H9 (cell line): ENCODE results near the gene IL1RAPL1. TPM values are rescaled to one million over a fixed set of nuclear protein-coding genes. Genes with fewer than 3 reads are reported as not detected.

Source experiments
- DNase-seq: peaks from one replicate; pipeline ENCODE4 v3.0.0-alpha.2; 2017
- H2AFZ ChIP-seq: one replicate; pipeline ENCODE4 v1.6.1; 2013; ENCODE audit warnings: mild to moderate bottlenecking, low read length, control low read depth, moderate library complexity
- H2AK5ac ChIP-seq: 2 replicates; pipeline ENCODE4 v1.6.1; 2013; ENCODE audit warnings: low read length, control low read depth, mixed read lengths; ENCODE audit not compliant: insufficient read length
- H2BK120ac ChIP-seq: one replicate; pipeline ENCODE4 v1.6.1; 2013; ENCODE audit warnings: low read depth, mild to moderate bottlenecking, low read length, control low read depth, inconsistent platforms; ENCODE audit not compliant: poor library complexity, severe bottlenecking
- H2BK12ac ChIP-seq: 2 replicates; pipeline ENCODE4 v1.6.1; 2013; ENCODE audit warnings: low read length, control low read depth, mixed read lengths, low read depth; ENCODE audit not compliant: insufficient read length
- H2BK15ac ChIP-seq: 2 replicates; pipeline ENCODE4 v1.6.1; 2013; ENCODE audit warnings: low read depth, low read length, control low read depth
- H2BK20ac ChIP-seq: one replicate; pipeline ENCODE4 v1.6.1; 2013; ENCODE audit warnings: low read depth, mild to moderate bottlenecking, low read length, control low read depth, inconsistent platforms; ENCODE audit not compliant: poor library complexity, severe bottlenecking
- H2BK5ac ChIP-seq: 2 replicates; pipeline ENCODE4 v1.6.1; 2013; ENCODE audit warnings: low read length, control low read depth, mixed read lengths; ENCODE audit not compliant: insufficient read length
- H3K14ac ChIP-seq: 2 replicates; pipeline ENCODE4 v1.6.1; 2013; ENCODE audit warnings: low read length, control low read depth; ENCODE audit not compliant: insufficient read depth
- H3K18ac ChIP-seq: 2 replicates; pipeline ENCODE4 v1.6.1; 2013; ENCODE audit warnings: low read depth, mild to moderate bottlenecking, mixed read lengths, low read length, control low read depth; ENCODE audit not compliant: insufficient read length
- H3K23ac ChIP-seq: 2 replicates; pipeline ENCODE4 v1.6.1; 2013; ENCODE audit warnings: low read length, control low read depth, mixed read lengths, low read depth; ENCODE audit not compliant: insufficient read length
- H3K23me2 ChIP-seq: 2 replicates; pipeline ENCODE4 v1.6.1; 2013; ENCODE audit warnings: low read depth, mild to moderate bottlenecking, mixed read lengths, low read length, control low read depth; ENCODE audit not compliant: insufficient read length, poor library complexity, severe bottlenecking
- H3K27ac ChIP-seq: 2 replicates; pipeline ENCODE4 v1.5.1; 2013; ENCODE audit warnings: low read length, control low read depth, mixed read lengths, low read depth; ENCODE audit not compliant: insufficient read length
- H3K27me3 ChIP-seq: 2 replicates; pipeline ENCODE4 v1.6.1; 2013; ENCODE audit warnings: low read length, control low read depth, inconsistent platforms; ENCODE audit not compliant: insufficient read depth
- H3K4ac ChIP-seq: 2 replicates; pipeline ENCODE4 v1.6.1; 2013; ENCODE audit warnings: low read depth, mild to moderate bottlenecking, control low read depth, inconsistent platforms, low read length, moderate library complexity
- H3K4me1 ChIP-seq: 2 replicates; pipeline ENCODE4 v1.6.1; 2013; ENCODE audit warnings: low read length, control low read depth, inconsistent platforms; ENCODE audit not compliant: insufficient read depth
- H3K4me2 ChIP-seq: 2 replicates; pipeline ENCODE4 v1.6.1; 2013; ENCODE audit warnings: low read length, control low read depth, mixed read lengths; ENCODE audit not compliant: insufficient read length, insufficient read depth
- H3K56ac ChIP-seq: 2 replicates; pipeline ENCODE4 v1.6.1; 2013; ENCODE audit warnings: low read depth, mild to moderate bottlenecking, mixed read lengths, low read length, control low read depth; ENCODE audit not compliant: insufficient read length
- H3K79me1 ChIP-seq: 2 replicates; pipeline ENCODE4 v1.6.1; 2013; ENCODE audit warnings: low read depth, mild to moderate bottlenecking, moderate library complexity, low read length, control low read depth, inconsistent platforms; ENCODE audit not compliant: insufficient read depth, poor library complexity, severe bottlenecking
- H3K79me2 ChIP-seq: 2 replicates; pipeline ENCODE4 v1.6.1; 2013; ENCODE audit warnings: low read length, control low read depth, inconsistent platforms; ENCODE audit not compliant: insufficient read depth
- H3K9ac ChIP-seq: 2 replicates; pipeline ENCODE4 v1.6.1; 2013; ENCODE audit warnings: low read length, control low read depth, mixed read lengths; ENCODE audit not compliant: insufficient read length; ENCODE audit errors: extremely low read depth
- H3K9me3 ChIP-seq: one replicate; pipeline ENCODE4 v1.6.1; 2013; ENCODE audit warnings: low read depth, low read length, inconsistent platforms; ENCODE audit not compliant: control insufficient read depth
- H3T11ph ChIP-seq: one replicate; pipeline ENCODE4 v1.6.1; 2013; ENCODE audit warnings: mild to moderate bottlenecking, low read length, control low read depth, inconsistent platforms
- H4K20me1 ChIP-seq: one replicate; pipeline ENCODE4 v1.6.1; 2013; ENCODE audit not compliant: control insufficient read depth, insufficient read length, insufficient read depth
- H4K5ac ChIP-seq: 2 replicates; pipeline ENCODE4 v1.6.1; 2013; ENCODE audit warnings: low read depth, mild to moderate bottlenecking, mixed read lengths, low read length, control low read depth; ENCODE audit not compliant: insufficient read length
- H4K8ac ChIP-seq: replicated peaks from 2 replicates; pipeline ENCODE4 v1.6.1; 2013; ENCODE audit warnings: low read length, control low read depth, mixed read lengths, low read depth; ENCODE audit not compliant: insufficient read length
- H4K91ac ChIP-seq: 2 replicates; pipeline ENCODE4 v1.6.1; 2013; ENCODE audit warnings: low read depth, mild to moderate bottlenecking, moderate library complexity, mixed read lengths, low read length, control low read depth; ENCODE audit not compliant: insufficient read length
- H3K27ac Mint-ChIP-seq, 3 experiments: 2 replicates in 2 of 3; 3 replicates in 1 of 3; pipeline ENCODE4 v1.8.0; 2020 to 2021; ENCODE audit warnings: mixed read lengths in 3 of 3, mild to moderate bottlenecking in 1 of 3, moderate library complexity in 1 of 3
- H3K27me3 Mint-ChIP-seq: 2 replicates; pipeline ENCODE4 v1.8.0; 2021; ENCODE audit warnings: low read depth, mild to moderate bottlenecking, moderate library complexity, mixed read lengths
- H3K36me3 Mint-ChIP-seq, 3 experiments: 2 replicates in 2 of 3; 3 replicates in 1 of 3; pipeline ENCODE4 v1.8.0; 2020 to 2021; ENCODE audit warnings: low read depth in 3 of 3, mixed read lengths in 3 of 3; ENCODE audit not compliant: insufficient read depth in 1 of 3
- H3K4me1 Mint-ChIP-seq, 2 experiments: 2 replicates each; pipeline ENCODE4 v1.8.0; 2020; ENCODE audit warnings: mixed read lengths in 2 of 2
- H3K4me3 Mint-ChIP-seq, 2 experiments: 2 replicates in 1 of 2; 3 replicates in 1 of 2; pipeline ENCODE4 v1.8.0; 2020 to 2021; ENCODE audit warnings: mild to moderate bottlenecking in 2 of 2, mixed read lengths in 2 of 2, moderate library complexity in 1 of 2
- H3K9me3 Mint-ChIP-seq, 2 experiments: 2 replicates in 1 of 2; 3 replicates in 1 of 2; pipeline ENCODE4 v1.8.0; 2020; ENCODE audit warnings: mild to moderate bottlenecking in 2 of 2, mixed read lengths in 2 of 2, moderate library complexity in 1 of 2
- WGBS: extraction: QIAGEN DNeasy Blood & Tissue Kit; methylation state at CpG from one replicate; pipeline ENCODE4 v1.1.7; 2013; ENCODE audit warnings: missing lambda C conversion rate, low lambda C conversion rate, mixed read lengths; ENCODE audit not compliant: insufficient read length; ENCODE audit errors: extremely low coverage; 5-methylcytosine and 5-hydroxymethylcytosine counted together
- total RNA-seq: library from RNA; stranded (reverse); gene quantifications from 2 replicates; pipeline ENCODE4 v1.2.1, GENCODE V29; 2021
- TF ChIP-seq, protein P1 (sequence below): fragments of 200-600 bp; sonication (generic); conservative IDR thresholded peaks from 3 replicates; pipeline ENCODE4 v1.8.0; 2021; ENCODE audit warnings: antibody characterized with exemption, mild to moderate bottlenecking

The IL1RAPL1 gene
- total RNA-seq, 1 experiment from 2014 or later, result 0.31 TPM

DNA sequence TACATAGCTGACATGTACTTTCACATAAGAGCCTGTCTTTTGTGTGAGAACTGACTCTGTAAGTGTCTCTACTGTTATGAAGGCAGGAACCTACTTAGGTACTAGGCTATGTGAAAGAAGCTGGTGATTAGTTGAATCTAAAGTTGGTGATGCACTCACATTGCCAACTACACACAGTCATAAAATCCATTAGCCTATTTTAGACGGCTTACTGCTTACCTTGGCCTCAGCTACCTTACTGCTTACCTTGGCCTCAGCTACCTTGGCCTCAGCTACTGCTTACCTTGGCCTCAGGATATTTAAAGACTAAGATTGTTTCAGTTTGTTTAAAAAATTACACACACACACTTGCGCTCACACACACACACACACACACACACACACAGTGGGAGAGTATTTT is 549.7 kb downstream of the IL1RAPL1 start:
- H3K9ac ChIP-seq, result no peak overlapping the region
- H2AFZ ChIP-seq, result no peak overlapping the region
- no peak overlapping the region for H2AK5ac ChIP-seq
- H3K27me3 ChIP-seq, result no peaks in the 10 kb centered on the region
- no peak overlapping the region for H3K4ac ChIP-seq
- no CpG with 5 or more reads among the region's 2 CpGs for WGBS
- no peak overlapping the region for H3K14ac ChIP-seq
- H2BK20ac ChIP-seq, result no peak overlapping the region
- H3K4me3 Mint-ChIP-seq, result no peak overlapping the region
- H3K18ac ChIP-seq, result no peak overlapping the region
- H3T11ph ChIP-seq, result no peak overlapping the region
- no peaks in the 10 kb centered on the region for H3K4me1 ChIP-seq
- no peaks in the 10 kb centered on the region for H3K79me2 ChIP-seq
- no peak overlapping the region for H4K91ac ChIP-seq
- H3K4me1 Mint-ChIP-seq, result no peaks in the 10 kb centered on the region
- no peak overlapping the region for H4K5ac ChIP-seq
- no peak overlapping the region for H3K23ac ChIP-seq
- H3K23me2 ChIP-seq, result no peaks in the 10 kb centered on the region
- no peaks in the 10 kb centered on the region; the same call in 1 of the 2 replicates for H3K27me3 Mint-ChIP-seq
- H3K9me3 Mint-ChIP-seq, result peaks cover 0 to 31% of the 10 kb centered on the region in 2 experiments; a peak in 3 of 5 replicates
- no peak overlapping the region for H3K27ac ChIP-seq
- H3K36me3 Mint-ChIP-seq, result no peaks in the 10 kb centered on the region; a peak in 1 of 7 replicates
- TF ChIP-seq, protein P1, sequence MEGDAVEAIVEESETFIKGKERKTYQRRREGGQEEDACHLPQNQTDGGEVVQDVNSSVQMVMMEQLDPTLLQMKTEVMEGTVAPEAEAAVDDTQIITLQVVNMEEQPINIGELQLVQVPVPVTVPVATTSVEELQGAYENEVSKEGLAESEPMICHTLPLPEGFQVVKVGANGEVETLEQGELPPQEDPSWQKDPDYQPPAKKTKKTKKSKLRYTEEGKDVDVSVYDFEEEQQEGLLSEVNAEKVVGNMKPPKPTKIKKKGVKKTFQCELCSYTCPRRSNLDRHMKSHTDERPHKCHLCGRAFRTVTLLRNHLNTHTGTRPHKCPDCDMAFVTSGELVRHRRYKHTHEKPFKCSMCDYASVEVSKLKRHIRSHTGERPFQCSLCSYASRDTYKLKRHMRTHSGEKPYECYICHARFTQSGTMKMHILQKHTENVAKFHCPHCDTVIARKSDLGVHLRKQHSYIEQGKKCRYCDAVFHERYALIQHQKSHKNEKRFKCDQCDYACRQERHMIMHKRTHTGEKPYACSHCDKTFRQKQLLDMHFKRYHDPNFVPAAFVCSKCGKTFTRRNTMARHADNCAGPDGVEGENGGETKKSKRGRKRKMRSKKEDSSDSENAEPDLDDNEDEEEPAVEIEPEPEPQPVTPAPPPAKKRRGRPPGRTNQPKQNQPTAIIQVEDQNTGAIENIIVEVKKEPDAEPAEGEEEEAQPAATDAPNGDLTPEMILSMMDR, result no peak
- H3K79me1 ChIP-seq, result no peaks in the 10 kb centered on the region
- H4K20me1 ChIP-seq, result no peaks in the 10 kb centered on the region
- H2BK15ac ChIP-seq, result no peak overlapping the region
- H2BK120ac ChIP-seq, result no peak overlapping the region
- no peak overlapping the region for H2BK12ac ChIP-seq
- no peak overlapping the region for H3K4me2 ChIP-seq
- H2BK5ac ChIP-seq, result no peak overlapping the region
- no peak overlapping the region for H3K56ac ChIP-seq
- H3K27ac Mint-ChIP-seq, result no peak overlapping the region
- no peak for DNase-seq
- H4K8ac ChIP-seq, result no peak overlapping the region
- H3K9me3 ChIP-seq, result no peaks in the 10 kb centered on the region
